Measurements from ENCODE around the gene LCE2A. TPM values are rescaled to one million over a fixed set of nuclear protein-coding genes. Genes with fewer than 3 reads are reported as not detected.
"Not testable (repeated sequence)": the region's sequence is repeated elsewhere in the genome, so short reads cannot be mapped to it uniquely, and the experiment has no call there.

Gene LCE2A
- total RNA-seq, 1 experiment from 2014 or later = not detected

- H3K9me3 Mint-ChIP-seq (ENCODE audit: low read depth, unreplicated experiment) = no peaks in the 10 kb centered on the region
- intact Hi-C loops (cut with micrococcal nuclease; ENCODE audit: unreplicated experiment) = no loop called here
Observed at GRCh38 chr1:152679459-152679858, 18.7 kb upstream of the LCE2A start.

GRCh38 chr1:152681616-152682015, 16.5 kb upstream of the LCE2A start:
- Mint-ChIP-seq H3K27me3 (ENCODE audit: unreplicated experiment) (peaks cover 98% of the 10 kb centered on the region), H3K27ac (ENCODE audit: unreplicated experiment) (no peak overlapping the region), H3K4me1 (ENCODE audit: low read depth, unreplicated experiment) (no peaks in the 10 kb centered on the region), H3K9me3 (ENCODE audit: low read depth, unreplicated experiment) (no peaks in the 10 kb centered on the region), H3K4me3 (ENCODE audit: low read depth, unreplicated experiment) (no peak overlapping the region), H3K36me3 (ENCODE audit: insufficient read depth, unreplicated experiment) (no peaks in the 10 kb centered on the region)
- no TSS peak for BruUV-seq (replicated peaks)
- DNase-seq = no peak
- CTCF ChIA-PET = no interaction called here
- intact Hi-C loops (cut with micrococcal nuclease; ENCODE audit: unreplicated experiment) = no loop called here
- TF ChIP-seq CTCF (IDR thresholded peaks at IDR 0.05; ENCODE audit: unreplicated experiment) = no peak

More at GRCh38 chr1:152679459-152679858, 18.7 kb upstream of the LCE2A start:
- no peak for DNase-seq
- CTCF ChIA-PET = no interaction called here
- Mint-ChIP-seq H3K27ac (ENCODE audit: unreplicated experiment) (no peak overlapping the region), H3K27me3 (ENCODE audit: unreplicated experiment) (peaks cover 98% of the 10 kb centered on the region), H3K4me3 (ENCODE audit: low read depth, unreplicated experiment) (no peak overlapping the region), H3K4me1 (ENCODE audit: low read depth, unreplicated experiment) (no peaks in the 10 kb centered on the region), H3K36me3 (ENCODE audit: insufficient read depth, unreplicated experiment) (no peaks in the 10 kb centered on the region)
- TF ChIP-seq CTCF (IDR thresholded peaks at IDR 0.05; ENCODE audit: unreplicated experiment) = no peak
- no TSS peak for BruUV-seq (replicated peaks)

- no peaks in the 10 kb centered on the region for H3K9me3 Mint-ChIP-seq (ENCODE audit: low read depth, unreplicated experiment)
- H3K27me3 Mint-ChIP-seq (ENCODE audit: unreplicated experiment) = peaks cover 98% of the 10 kb centered on the region
- DNase-seq = no peak
- BruUV-seq (replicated peaks) = no TSS peak
- CTCF ChIA-PET = no interaction called here
- H3K4me1 Mint-ChIP-seq (ENCODE audit: low read depth, unreplicated experiment) = no peaks in the 10 kb centered on the region
- no peak overlapping the region for H3K27ac Mint-ChIP-seq (ENCODE audit: unreplicated experiment)
- H3K4me3 Mint-ChIP-seq (ENCODE audit: low read depth, unreplicated experiment) = no peak overlapping the region
- TF ChIP-seq CTCF (IDR thresholded peaks at IDR 0.05; ENCODE audit: unreplicated experiment) = no peak
- intact Hi-C loops (cut with micrococcal nuclease; ENCODE audit: unreplicated experiment) = no loop called here
- H3K36me3 Mint-ChIP-seq (ENCODE audit: insufficient read depth, unreplicated experiment) = no peaks in the 10 kb centered on the region
Observed at GRCh38 chr1:152683846-152684245, 14.3 kb upstream of the LCE2A start.

- DNase-seq; intact Hi-C loops (cut with micrococcal nuclease; ENCODE audit: unreplicated experiment); H3K4me1 Mint-ChIP-seq (ENCODE audit: low read depth, unreplicated experiment); BruUV-seq (replicated peaks); H3K36me3 Mint-ChIP-seq (ENCODE audit: insufficient read depth, unreplicated experiment); H3K9me3 Mint-ChIP-seq (ENCODE audit: low read depth, unreplicated experiment); H3K4me3 Mint-ChIP-seq (ENCODE audit: low read depth, unreplicated experiment); H3K27ac Mint-ChIP-seq (ENCODE audit: unreplicated experiment): not testable (repeated sequence)
- H3K27me3 Mint-ChIP-seq (ENCODE audit: unreplicated experiment) = peaks cover 82% of the 10 kb centered on the region
- CTCF ChIA-PET = interaction anchor here (0.5 kb wide), 1 partner anchor 39 kb away, joined by 3 read pairs; no protein-coding TSS in a partner anchor
Observed at GRCh38 chr1:152685823-152686222, 12.3 kb upstream of the LCE2A start, which contains the start of gene LCE2B. Gene LCE2B, plus strand, starts transcription at chr1:152686123. Its CDS starts 721 bp downstream, at chr1:152686844.

- Mint-ChIP-seq H3K36me3 (ENCODE audit: insufficient read depth, unreplicated experiment) (no peaks in the 10 kb centered on the region), H3K9me3 (ENCODE audit: low read depth, unreplicated experiment) (no peaks in the 10 kb centered on the region), H3K4me3 (ENCODE audit: low read depth, unreplicated experiment) (no peak overlapping the region), H3K27me3 (ENCODE audit: unreplicated experiment) (peaks cover 72% of the 10 kb centered on the region), H3K4me1 (ENCODE audit: low read depth, unreplicated experiment) (no peaks in the 10 kb centered on the region), H3K27ac (ENCODE audit: unreplicated experiment) (no peak overlapping the region)
- CTCF ChIA-PET = no interaction called here
- no peak for TF ChIP-seq CTCF (IDR thresholded peaks at IDR 0.05; ENCODE audit: unreplicated experiment)
- DNase-seq = no peak
- intact Hi-C loops (cut with micrococcal nuclease; ENCODE audit: unreplicated experiment) = no loop called here
- BruUV-seq (replicated peaks) = no TSS peak
Observed at GRCh38 chr1:152699746-152700145, 1.6 kb downstream of the LCE2A start.

Data from Calu3 (cell line).